Measurements from ENCODE around the gene KRT73.

Gene KRT73

GRCh38 chr12:52558781-52559445 is 59.4 kb downstream of the KRT73 start:
- in situ Hi-C loops (cut with HindIII; ENCODE audit: low pct_ligation_motif_present, low pct_unique_long_range_greater_than_20kb, low sequenced_read_pairs): no loop called here
- DNase-seq: no peak

Measured in ACHN (cell line).